Measurements from ENCODE around the gene GRID1.

Gene GRID1

GRCh38 chr10:85611746-85612377 lies 754.7 kb downstream of the GRID1 start:
- DNase-seq (ENCODE audit: low read depth in 2 of 3, low spot score in 2 of 3) = no peak

GRCh38 chr10:85611093-85611740 lies 755.4 kb downstream of the GRID1 start:
- no peak for DNase-seq (ENCODE audit: low read depth in 2 of 3, low spot score in 2 of 3)

DNA sequence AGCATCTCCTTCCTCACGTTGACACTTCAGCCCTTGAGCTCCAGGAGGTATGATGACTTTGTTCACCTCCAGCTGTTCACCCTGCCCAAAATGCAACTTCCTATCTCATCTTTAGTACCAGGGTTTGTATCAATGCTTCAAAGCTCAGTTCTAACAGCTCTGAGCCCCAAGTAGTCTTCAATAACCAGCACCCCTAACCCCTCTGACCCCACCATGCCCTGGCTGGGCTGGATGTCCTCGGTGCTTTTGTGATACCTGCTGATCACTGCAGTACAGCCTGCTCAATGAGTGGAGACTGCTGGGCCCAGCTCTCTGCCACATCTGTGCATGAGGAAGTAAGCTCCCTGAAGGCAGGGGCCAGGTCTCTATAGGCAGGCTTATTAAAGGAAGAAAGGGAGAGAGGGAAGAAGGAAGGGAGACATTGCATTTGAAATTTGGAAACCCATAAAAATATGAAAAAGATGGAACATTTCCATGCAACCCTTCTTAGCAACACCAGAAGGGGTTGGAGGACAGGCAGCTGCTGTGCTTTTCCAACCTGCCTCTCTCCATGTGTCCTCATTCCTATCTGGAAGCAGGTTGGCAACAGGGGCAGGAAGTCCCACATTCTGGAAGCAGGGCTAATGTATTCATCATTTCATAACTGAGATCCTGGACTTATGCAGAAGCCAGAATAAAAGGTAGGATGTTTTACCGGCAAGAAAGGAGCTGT lies 756.1 kb downstream of the GRID1 start:
- DNase-seq (ENCODE audit: low read depth in 2 of 3, low spot score in 2 of 3) = no peak

DNA sequence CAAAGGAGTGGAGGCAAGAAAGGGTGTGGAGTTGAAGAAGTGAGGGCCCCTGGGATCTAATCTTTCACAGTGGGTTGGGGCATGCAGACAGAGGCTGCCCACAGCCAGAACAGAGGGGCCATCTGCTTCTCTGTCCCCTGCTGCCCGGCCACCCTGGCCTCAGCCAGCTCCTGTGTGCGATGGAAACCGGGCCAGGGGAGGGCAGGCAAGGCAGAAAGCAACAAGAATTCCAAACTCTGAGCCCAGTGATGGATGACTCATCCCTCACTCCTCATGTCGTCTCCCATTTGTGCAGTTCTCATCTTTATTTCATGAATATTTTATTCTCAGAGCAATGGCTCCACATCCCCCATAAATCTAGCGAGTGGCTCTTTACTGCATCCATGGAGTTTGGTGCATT lies 757.1 kb downstream of the GRID1 start:
- no peak for DNase-seq (ENCODE audit: low read depth in 2 of 3, low spot score in 2 of 3)

DNA sequence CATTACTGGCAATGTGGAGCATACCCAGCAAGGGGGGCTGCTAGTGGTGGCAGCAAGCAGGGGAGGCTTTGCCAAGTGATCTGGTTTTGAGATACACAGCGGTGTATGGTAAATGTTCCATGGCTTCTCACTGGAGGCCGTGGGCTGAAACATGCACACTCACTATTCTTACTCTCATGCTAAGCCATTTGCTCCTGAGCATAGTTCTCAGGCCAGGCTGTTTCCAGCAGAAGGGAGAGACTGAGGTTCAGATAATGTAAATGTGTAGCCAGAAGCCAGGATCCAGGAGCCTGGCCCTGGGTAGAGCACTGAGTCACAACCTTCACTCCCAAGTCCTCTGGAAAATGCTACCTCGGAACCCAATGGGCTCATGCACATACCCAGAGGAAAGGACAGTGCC lies 757.9 kb downstream of the GRID1 start:
- no peak for DNase-seq (ENCODE audit: low read depth in 2 of 3, low spot score in 2 of 3)

- no peak for DNase-seq (ENCODE audit: low read depth in 2 of 3, low spot score in 2 of 3)
Measured at GRCh38 chr10:85607043-85607695, 759.4 kb downstream of the GRID1 start.

GRCh38 chr10:85606401-85606800 lies 760.2 kb downstream of the GRID1 start:
- DNase-seq (ENCODE audit: low read depth in 2 of 3, low spot score in 2 of 3) = no peak

- no peak for DNase-seq (ENCODE audit: low read depth in 2 of 3, low spot score in 2 of 3)
Measured at GRCh38 chr10:85604884-85605283, 761.7 kb downstream of the GRID1 start.

- no peak for DNase-seq (ENCODE audit: low read depth in 2 of 3, low spot score in 2 of 3)
Measured at GRCh38 chr10:85604136-85604725, 762.4 kb downstream of the GRID1 start.

DNA sequence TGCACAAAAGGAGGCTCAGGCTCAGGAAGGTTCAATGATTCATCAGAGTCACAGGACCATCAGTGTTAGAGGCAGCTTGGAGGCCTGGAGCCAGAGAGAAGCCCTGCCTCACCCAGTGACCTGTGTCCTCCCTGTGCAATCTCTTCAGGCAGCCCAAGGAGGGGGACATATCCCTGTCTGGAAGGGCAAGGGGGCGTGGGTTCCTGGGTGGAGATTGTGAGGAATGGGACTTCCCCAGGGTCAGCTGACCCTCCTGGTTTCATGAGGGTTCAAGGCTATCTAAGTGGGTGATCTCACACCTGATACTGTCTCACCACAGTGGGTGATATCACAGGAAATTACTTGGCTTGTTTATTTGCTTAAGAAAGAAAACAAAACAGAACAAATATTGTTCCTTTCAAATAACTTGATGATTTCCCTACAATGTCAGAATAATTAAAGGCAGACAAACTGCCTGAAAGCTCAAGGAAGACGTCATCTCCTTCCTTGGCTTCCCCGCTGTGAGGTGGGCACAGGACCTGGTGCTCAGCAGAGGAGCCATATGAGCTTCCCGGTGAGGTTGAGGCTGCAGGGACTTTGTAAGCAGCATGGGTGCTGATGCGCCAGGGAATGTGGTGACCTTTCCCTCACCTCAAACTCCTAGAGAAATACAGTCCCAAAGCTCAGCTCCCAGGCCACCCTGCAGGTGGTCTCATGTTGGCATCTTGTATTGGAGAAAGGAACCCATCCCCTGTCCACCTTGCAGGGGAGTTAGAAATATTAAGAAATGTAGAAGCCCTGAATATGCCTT lies 763.2 kb downstream of the GRID1 start:
- DNase-seq (ENCODE audit: low read depth in 2 of 3, low spot score in 2 of 3) = no peak

DNA sequence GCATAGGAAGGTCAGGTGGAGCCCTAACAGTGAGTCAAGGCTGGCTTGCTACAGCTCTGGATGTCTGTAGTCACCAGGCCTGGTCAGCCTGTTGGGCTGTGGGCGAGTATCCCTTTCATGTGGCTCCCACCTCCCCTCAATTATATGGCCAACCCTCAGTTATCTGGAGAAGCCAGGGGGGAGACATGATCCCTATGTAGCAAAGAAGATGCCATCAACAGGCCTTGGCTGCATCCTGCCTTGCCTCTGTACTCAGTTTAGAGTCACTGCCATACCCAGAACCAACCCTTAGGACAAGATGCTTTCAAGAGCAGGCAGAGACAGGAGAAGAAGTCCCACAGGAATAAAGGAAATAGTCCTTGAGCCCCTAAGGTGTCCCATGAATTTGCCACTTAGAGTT lies 763.9 kb downstream of the GRID1 start:
- no peak for DNase-seq (ENCODE audit: low read depth in 2 of 3, low spot score in 2 of 3)

- DNase-seq (ENCODE audit: low read depth in 2 of 3, low spot score in 2 of 3) = no peak
Measured at GRCh38 chr10:85602306-85602705, 764.3 kb downstream of the GRID1 start.

DNA sequence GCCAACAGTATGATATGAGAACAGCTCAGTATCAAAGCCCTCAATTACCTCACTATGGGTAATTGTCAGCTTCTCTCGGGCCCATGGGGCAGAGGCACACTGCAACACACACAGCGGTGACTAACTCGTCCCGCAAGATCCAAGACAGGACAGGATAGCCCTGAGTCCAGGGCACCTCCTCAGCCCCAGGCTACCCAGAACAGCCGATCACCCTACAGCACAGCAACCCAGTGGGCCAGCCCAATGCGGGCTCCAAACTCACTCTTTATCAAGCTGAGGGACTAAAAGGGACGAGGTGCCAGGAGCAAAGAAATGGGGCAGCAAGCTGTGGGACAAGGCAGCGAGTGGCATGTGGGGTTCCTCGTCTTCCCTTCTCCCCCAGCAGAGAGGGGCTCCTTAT lies 765.1 kb downstream of the GRID1 start:
- no peak for DNase-seq (ENCODE audit: low read depth in 2 of 3, low spot score in 2 of 3)

GRCh38 chr10:85600744-85601081 lies 765.9 kb downstream of the GRID1 start:
- no peak for DNase-seq (ENCODE audit: low read depth in 2 of 3, low spot score in 2 of 3)

DNA sequence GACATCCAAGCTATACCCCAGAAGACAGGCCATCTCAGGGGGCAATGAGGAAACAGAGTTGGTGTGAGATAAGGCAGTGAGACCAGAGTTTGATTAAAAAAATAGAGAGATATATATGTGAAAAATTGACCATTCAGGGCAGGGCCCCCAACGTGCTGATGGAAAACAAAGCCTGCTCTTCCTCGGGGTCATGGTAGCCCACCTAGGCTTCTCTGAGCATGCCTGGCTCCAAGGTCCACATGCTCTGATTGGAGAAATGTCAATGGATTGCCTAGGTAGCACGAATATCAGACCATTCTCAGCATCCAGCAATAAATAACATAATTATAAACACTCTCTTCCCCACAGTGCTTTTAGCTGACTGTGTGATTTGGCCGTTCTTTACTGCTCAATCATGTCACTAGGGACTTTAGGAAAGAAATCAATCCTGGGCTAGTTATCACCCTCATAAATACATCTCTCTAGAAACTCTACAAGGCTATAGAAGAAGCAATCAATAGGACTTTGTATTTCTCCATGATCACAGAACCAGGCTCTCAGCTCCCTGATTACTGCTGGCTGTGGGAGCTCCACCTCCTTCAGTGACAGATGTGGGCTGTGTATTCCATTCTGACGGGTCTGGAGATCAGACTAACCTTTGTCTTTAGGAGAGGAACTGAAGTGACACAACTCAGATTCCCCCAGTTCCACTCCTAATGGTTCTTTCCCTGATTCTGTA lies 766.4 kb downstream of the GRID1 start:
- DNase-seq (ENCODE audit: low read depth in 2 of 3, low spot score in 2 of 3) = no peak

GRCh38 chr10:85599081-85599480 lies 767.5 kb downstream of the GRID1 start:
- DNase-seq (ENCODE audit: low read depth in 2 of 3, low spot score in 2 of 3) = no peak

- no peak for DNase-seq (ENCODE audit: low read depth in 2 of 3, low spot score in 2 of 3)
Measured at GRCh38 chr10:85598646-85599045, 767.9 kb downstream of the GRID1 start.

DNA sequence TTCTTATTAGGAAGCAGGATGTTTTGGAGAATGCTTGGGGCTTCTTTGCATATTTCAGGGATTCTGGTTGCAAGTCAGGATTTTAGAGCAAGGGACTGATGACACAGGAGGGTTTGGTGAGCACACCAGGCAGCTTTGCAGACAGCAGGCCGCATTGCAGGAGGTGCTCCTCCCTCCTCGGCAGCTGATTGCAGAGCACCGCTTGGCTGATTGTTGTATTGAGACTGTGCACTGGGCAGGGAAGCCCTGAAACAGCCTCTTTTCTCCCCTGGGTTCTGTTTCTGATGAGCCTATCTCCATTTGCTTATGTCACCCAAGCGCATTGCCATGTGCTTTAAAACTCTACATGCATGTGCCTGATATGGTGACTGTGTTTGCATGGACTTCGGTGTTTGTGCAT lies 769.6 kb downstream of the GRID1 start:
- DNase-seq (ENCODE audit: low read depth in 2 of 3, low spot score in 2 of 3) = no peak

DNA sequence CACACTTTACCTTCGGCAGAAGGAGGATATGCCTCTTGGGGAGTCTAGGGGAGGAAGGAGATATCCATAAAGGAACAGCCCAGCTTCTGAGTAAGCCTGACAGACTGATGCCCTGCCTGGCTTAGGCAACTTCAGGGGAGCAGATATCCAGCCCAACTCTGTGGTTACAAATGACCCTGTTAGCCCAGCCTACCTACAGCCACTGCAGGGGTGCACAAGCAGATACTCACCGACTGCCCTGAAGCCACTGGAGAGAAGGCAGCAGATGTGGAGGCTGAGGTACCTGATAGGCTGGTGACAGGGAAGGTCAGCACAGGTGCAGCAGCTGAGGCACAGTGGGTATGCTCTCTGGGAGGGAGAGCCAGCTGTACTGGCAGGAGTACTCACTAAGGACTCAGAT lies 770.2 kb downstream of the GRID1 start:
- no peak for DNase-seq (ENCODE audit: low read depth in 2 of 3, low spot score in 2 of 3)

GRCh38 chr10:85594239-85594638 lies 772.4 kb downstream of the GRID1 start:
- no peak for DNase-seq (ENCODE audit: low read depth in 2 of 3, low spot score in 2 of 3)
